GM18505 (cell line): ENCODE measurements around the gene MLX.
"Not testable (repeated sequence)": the region's sequence is repeated elsewhere in the genome, so short reads cannot be mapped to it uniquely, and the experiment has no call there.

Experiments used
- ATAC-seq: cut with Tn5 transposase; IDR thresholded peaks from one replicate; pipeline ENCODE4 v1.9.1; 2021; ENCODE audit not compliant: unreplicated experiment
- POLR2A ChIP-seq: IDR thresholded peaks from 4 replicates; pipeline ENCODE4 v1.6.1; 2011; ENCODE audit warnings: borderline replicate concordance; ENCODE audit not compliant: insufficient read depth, insufficient read length; ENCODE audit errors: extremely low read depth

Gene MLX

GRCh38 chr17:42598905-42599304 lies 32.0 kb downstream of the MLX start:
- no peak for ATAC-seq
- TF ChIP-seq POLR2A = no peak

- no peak for ATAC-seq
- no peak for TF ChIP-seq POLR2A
Observed at GRCh38 chr17:42603318-42603717, 36.4 kb downstream of the MLX start.

- no peak for TF ChIP-seq POLR2A
- no peak for ATAC-seq
Observed at GRCh38 chr17:42607769-42608168, 40.9 kb downstream of the MLX start.

GRCh38 chr17:42608305-42609181 lies 41.6 kb downstream of the MLX start:
- no peak for TF ChIP-seq POLR2A

GRCh38 chr17:42609182-42609813 lies 42.4 kb downstream of the MLX start, which contains the start of the genes RETREG3 and TUBG1:
Gene RETREG3, minus strand, starts transcription at chr17:42609374. Its CDS starts 50 bp downstream, at chr17:42609324.
Gene TUBG1, plus strand, starts transcription at chr17:42609683. Its CDS starts 55 bp downstream, at chr17:42609738.
- peak; percentile 83 for ATAC-seq
- TF ChIP-seq POLR2A = peak; percentile 91

More at GRCh38 chr17:42608305-42609181, 41.6 kb downstream of the MLX start:
- peak; percentile 34 for ATAC-seq

GRCh38 chr17:42609814-42610801 lies 43.2 kb downstream of the MLX start:
- ATAC-seq = peak; percentile 7

GRCh38 chr17:42612013-42612412 lies 45.1 kb downstream of the MLX start:
- no peak for TF ChIP-seq POLR2A
- ATAC-seq = no peak

GRCh38 chr17:42613699-42614295 lies 46.9 kb downstream of the MLX start:
- TF ChIP-seq POLR2A = no peak

GRCh38 chr17:42617956-42618431 lies 51.1 kb downstream of the MLX start:
- TF ChIP-seq POLR2A = no peak
- ATAC-seq = no peak

More at GRCh38 chr17:42613699-42614295, 46.9 kb downstream of the MLX start:
- no peak for ATAC-seq

GRCh38 chr17:42618442-42619150 lies 51.7 kb downstream of the MLX start:
- peak; percentile 20 for TF ChIP-seq POLR2A
- no peak for ATAC-seq

GRCh38 chr17:42621987-42622386 lies 55.1 kb downstream of the MLX start:
- ATAC-seq = not testable (repeated sequence)
